ENCODE measurements around the gene GALE.
"Not testable (repeated sequence)": the region's sequence is repeated elsewhere in the genome, so short reads cannot be mapped to it uniquely, and the experiment has no call there.

GALE gene

DNA sequence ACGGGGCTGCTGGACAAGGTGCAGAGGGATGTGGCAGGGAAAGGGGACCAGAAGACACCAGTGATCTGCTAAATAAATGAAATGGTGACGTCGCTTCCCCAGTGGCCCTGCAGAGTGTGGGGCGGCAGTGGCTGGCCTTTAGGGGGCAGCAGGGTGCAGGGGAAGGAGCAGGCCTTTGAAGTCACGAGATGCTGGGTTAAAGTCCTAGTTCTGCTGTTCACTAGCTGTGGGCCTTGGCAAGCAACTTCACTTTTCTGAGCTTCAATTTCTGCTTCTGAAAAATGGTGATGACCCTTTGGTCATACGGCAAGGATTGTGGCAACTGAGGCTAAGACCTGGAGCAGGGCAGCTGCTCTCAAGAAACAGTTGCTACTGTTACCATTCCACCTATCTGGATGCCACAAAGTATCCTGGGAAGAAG, 9.2 kb upstream of the GALE start:
- DNase-seq (ENCODE audit: low read depth in 2 of 2): peak; percentile 65 to 69

DNA sequence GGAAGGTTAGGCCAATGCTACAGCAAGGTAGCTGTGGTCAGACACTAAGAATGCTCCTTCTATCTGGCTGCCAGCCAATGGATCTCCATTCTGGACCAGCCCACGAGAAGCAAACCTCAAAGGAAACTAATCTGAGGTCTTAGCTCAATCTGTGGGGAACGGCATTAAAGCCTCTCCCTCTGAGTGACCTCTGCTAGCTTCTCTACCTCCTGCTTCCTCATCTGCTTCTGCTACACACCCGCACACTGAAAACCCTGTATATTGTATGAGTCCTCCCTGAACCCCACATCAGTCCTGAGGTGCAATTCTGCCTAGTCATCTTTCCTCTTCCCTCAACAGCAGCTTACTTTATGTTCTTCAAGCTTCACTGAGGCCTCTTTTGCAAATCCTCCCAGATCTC, 6.9 kb upstream of the GALE start:
- DNase-seq (ENCODE audit: low read depth in 2 of 2): no peak

GRCh38 chr1:23806280-23806679, 5.7 kb upstream of the GALE start:
- no peak for DNase-seq (ENCODE audit: low read depth in 2 of 2)

DNA sequence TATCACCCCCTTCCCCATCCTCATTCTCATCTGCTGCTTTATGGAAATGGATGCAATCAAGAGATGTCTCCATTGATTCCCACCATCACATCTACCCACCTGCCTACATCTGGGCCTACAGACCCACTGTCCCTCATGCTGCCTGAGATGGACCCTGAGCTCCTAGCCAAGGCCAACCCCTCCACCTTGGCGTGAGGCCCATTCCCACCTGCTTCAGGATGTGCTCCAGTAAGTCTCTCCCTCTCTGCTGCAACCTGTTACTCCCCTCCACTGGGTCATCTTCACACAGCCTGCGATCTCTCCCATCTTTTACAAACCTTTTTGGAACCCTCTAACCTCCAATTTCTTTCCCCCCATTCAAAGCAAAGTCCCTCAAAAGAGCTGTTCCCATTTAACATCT, 4.5 kb upstream of the GALE start:
- no peak for DNase-seq (ENCODE audit: low read depth in 2 of 2)

DNA sequence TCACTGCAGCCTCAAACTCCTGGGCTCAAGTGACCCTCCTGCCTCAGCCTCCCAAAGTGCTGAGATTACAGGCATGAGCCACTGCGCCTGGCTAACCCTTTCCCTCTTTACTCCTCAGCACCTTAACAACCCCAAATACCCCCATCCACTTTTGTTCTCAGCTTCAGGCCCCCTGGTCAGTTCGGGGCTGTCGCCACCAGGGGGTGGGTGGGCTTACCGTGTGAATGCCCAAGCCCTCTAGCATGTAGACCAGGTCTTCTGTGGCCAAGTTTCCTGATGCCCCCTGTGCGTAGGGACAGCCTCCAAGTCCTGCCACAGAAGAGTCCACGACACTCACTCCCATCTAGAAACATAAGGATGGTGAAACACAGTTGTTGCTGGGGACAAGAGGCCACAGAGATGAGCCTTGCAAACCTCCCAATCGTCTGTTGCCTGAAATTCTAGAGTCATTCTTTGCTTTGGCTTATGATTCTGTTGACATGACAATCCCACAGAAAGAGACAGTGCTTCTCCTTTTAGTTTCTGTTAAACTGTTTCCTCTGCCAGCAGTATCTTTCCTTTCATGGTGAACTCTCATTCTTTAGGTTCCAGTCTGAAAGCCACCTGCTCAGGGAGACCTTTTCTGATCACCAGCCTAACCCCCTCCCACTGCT, 3.8 kb upstream of the GALE start:
- no peak for DNase-seq (ENCODE audit: low read depth in 2 of 2)

DNA sequence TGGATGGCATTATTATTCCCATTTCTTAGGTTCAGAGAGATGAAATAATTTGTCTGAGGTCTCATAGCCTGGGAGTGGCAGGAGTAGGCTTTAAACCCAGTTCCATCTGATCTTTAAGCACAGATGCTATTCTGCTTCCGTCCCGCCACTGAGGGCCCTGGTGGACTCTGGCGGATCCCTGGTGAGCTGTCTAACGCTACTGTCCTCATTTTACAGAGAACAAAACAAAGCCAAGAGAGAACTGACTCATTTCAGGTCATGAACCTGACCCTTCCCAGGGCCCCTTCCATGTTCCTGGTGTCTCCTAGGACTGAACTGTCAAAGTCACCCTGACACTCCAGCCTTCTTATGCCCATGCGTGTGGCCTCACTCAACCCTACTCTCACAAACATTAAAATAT, 3.1 kb upstream of the GALE start:
- no peak for DNase-seq (ENCODE audit: low read depth in 2 of 2)

DNA sequence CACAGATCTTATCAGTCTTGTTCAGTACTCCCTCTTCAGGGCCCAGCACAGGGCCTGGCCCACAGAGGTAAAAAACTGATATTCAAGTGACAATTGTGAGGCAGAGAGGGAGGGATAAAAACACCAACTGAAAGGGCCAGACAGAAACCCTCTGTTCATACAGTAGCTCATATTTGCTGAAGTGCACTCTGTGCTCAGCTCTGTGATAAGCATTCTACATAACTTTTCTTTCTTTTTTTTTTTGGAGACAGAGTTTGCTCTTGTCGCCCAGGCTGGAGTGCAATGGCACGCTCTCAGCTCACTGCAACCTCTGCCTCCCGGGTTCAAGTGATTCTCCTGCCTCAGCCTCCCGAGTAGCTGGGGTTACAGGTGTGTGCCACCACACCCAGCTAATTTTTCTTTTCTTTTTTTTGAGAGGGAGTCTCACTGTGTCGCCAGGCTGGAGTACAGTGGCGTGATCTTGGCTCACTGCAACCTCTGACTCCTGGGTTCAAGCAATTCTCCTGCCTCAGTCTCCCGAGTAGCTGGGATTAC, 2.3 kb upstream of the GALE start:
- not testable (repeated sequence) for DNase-seq (ENCODE audit: low read depth in 2 of 2)

GRCh38 chr1:23801876-23802275, 1.3 kb upstream of the GALE start:
- no peak for DNase-seq (ENCODE audit: low read depth in 2 of 2)

GRCh38 chr1:23801338-23801748, 789 bp upstream of the GALE start:
- no peak for DNase-seq (ENCODE audit: low read depth in 2 of 2)

DNA sequence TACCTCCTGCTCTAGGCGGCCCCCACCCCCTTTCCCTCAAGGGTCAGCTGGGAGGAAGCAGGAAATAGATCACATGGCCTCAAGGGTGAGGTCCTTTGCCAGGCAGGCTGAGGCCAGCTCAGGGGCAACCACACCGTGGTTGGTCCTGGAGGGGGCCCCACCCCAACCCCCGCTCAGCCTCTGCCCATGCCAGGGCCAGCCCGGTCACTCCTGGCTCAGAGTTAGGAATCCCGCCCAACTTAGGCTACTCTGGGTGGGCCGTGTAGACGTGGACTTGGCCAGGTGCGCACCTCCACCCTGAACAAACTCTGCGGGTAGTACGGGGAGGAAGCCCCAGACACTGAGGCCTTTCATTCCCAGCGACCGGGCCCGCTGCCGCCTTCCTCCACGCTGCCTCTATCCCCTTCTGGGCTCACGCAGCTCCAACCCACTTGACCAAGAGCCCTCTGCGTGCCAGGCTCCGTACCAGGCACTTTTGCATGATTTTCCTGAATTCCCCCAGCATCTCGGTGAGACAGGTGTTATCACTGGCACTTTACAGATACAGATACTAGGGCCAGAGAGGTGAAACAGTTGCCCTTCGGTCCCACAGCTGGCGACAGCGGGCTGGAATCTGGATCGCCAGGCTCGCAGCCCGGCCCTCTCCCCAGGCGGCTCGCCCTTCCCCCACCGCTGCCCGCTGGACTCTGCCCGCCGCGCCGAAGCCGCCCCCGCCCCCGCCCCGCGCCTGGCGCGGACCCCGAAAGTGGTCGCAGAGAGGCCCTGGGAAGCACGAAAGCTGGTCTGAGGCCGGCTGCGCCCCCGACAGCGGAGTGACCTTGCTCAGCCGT, 769 bp downstream of the GALE start:
- DNase-seq (ENCODE audit: low read depth in 2 of 2): peak in 1 of 2 donors; percentile 54

- DNase-seq (ENCODE audit: low read depth in 2 of 2): no peak
Observed at GRCh38 chr1:23799255-23799569, 1.3 kb downstream of the GALE start.

DNA sequence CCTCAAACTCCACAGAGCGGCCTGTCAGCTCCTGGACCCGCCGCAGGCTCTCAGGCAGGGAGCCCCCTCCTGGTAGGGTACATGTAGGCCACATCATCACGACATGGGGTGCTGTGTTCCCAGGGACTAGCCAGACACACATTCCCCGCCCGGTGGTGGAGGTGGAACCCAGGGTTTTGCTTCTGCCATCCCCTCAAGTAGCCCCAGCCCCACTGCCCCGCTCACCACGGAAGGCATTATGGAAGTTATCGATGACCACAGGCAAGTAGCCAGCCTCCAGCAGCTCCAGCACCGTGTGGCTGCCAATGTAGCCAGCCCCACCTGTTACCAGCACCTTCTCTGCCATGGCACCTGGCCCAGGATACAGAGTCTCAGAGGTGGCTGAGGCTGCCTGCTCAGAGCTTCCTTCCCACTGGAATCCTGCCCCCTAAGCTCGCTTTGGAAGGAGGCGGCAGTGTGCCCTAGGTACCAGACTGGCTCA, 1.9 kb downstream of the GALE start:
- no peak for DNase-seq (ENCODE audit: low read depth in 2 of 2)

GRCh38 chr1:23797478-23798448, 2.8 kb downstream of the GALE start:
- DNase-seq (ENCODE audit: low read depth in 2 of 2): no peak

DNA sequence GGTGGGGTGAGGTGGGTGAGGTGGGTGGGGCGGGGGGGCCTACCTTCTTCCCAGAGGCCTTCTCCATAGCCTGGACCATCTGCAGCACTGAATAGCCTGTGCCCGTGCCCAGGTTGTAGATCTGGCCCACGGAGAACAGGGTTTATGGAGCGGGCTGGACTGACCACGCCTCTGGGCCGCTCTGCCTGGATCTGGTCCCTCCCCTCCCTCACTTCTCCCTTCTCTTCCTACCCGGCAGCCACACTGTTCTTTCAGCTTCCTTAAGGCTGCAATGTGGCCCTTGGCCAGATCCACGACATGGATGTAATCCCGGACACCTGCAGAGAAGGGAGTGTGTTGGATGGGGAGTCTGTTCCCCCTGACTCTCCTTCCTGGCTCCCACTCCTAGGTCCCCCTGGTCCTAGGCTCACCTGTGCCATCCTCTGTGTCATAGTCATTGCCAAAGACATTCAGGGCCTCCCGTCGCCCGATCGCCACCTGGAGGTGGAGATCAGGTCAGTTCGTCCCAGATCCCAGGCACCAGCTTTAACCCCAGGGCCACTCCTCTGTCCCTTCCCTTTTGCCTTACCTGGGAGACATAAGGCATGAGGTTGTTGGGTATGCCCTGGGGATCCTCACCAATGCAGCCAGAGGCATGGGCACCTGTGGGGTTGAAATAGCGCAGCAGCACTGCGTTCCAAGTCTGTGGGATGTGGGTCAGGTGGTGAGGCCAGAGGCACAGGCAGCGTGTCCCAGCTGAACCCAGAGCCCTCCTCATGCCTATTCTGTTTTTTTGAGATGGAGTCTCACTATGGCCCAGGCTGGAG, 3.9 kb downstream of the GALE start:
- DNase-seq (ENCODE audit: low read depth in 2 of 2): no peak

GRCh38 chr1:23795676-23796465, 4.7 kb downstream of the GALE start:
- DNase-seq (ENCODE audit: low read depth in 2 of 2): no peak

DNA sequence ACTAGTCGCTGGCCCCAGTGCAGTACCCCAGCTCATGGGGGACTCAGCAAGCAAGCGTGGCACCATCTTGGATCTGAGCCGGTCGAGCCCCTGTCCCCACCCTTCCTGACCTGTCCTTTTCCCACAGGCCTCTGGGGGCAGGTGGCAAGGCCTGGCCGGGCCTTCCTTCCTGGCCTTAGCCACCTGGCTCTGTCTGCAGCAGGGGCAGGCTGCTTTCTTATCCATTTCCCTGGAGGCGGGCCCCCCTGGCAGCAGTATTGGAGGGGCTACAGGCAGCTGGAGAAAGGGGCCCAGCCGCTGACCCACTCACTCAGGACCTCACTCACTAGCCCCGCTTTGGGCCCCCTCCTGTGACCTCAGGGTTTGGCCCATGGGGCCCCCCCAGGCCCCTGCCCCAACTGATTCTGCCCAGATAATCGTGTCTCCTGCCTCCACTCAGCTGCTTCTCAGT, 5.8 kb downstream of the GALE start:
- not testable (repeated sequence) for DNase-seq (ENCODE audit: low read depth in 2 of 2)

- DNase-seq (ENCODE audit: low read depth in 2 of 2): no peak
Observed at GRCh38 chr1:23793861-23794731, 6.5 kb downstream of the GALE start.

GRCh38 chr1:23793018-23793781, 7.4 kb downstream of the GALE start:
- DNase-seq (ENCODE audit: low read depth in 2 of 2): no peak

Measured in stimulated activated CD8-positive, alpha-beta memory T cell treated with anti-CD3 and anti-CD28 coated beads, Interleukin-15, amount 100 ng/mL, for 48 hours (primary cell).